H9 (cell line): ENCODE results near the gene RAB19. TPM values are rescaled to one million over a fixed set of nuclear protein-coding genes. Genes with fewer than 3 reads are reported as not detected.

Experiments used
- DNase-seq: peaks from one replicate; pipeline ENCODE4 v3.0.0-alpha.2; 2017
- H2AFZ ChIP-seq: one replicate; pipeline ENCODE4 v1.6.1; 2013; ENCODE audit warnings: mild to moderate bottlenecking, low read length, control low read depth, moderate library complexity
- H2AK5ac ChIP-seq: 2 replicates; pipeline ENCODE4 v1.6.1; 2013; ENCODE audit warnings: low read length, control low read depth, mixed read lengths; ENCODE audit not compliant: insufficient read length
- H2BK120ac ChIP-seq: one replicate; pipeline ENCODE4 v1.6.1; 2013; ENCODE audit warnings: low read depth, mild to moderate bottlenecking, low read length, control low read depth, inconsistent platforms; ENCODE audit not compliant: poor library complexity, severe bottlenecking
- H2BK12ac ChIP-seq: 2 replicates; pipeline ENCODE4 v1.6.1; 2013; ENCODE audit warnings: low read length, control low read depth, mixed read lengths, low read depth; ENCODE audit not compliant: insufficient read length
- H2BK15ac ChIP-seq: 2 replicates; pipeline ENCODE4 v1.6.1; 2013; ENCODE audit warnings: low read depth, low read length, control low read depth
- H2BK20ac ChIP-seq: one replicate; pipeline ENCODE4 v1.6.1; 2013; ENCODE audit warnings: low read depth, mild to moderate bottlenecking, low read length, control low read depth, inconsistent platforms; ENCODE audit not compliant: poor library complexity, severe bottlenecking
- H2BK5ac ChIP-seq: 2 replicates; pipeline ENCODE4 v1.6.1; 2013; ENCODE audit warnings: low read length, control low read depth, mixed read lengths; ENCODE audit not compliant: insufficient read length
- H3K14ac ChIP-seq: 2 replicates; pipeline ENCODE4 v1.6.1; 2013; ENCODE audit warnings: low read length, control low read depth; ENCODE audit not compliant: insufficient read depth
- H3K18ac ChIP-seq: 2 replicates; pipeline ENCODE4 v1.6.1; 2013; ENCODE audit warnings: low read depth, mild to moderate bottlenecking, mixed read lengths, low read length, control low read depth; ENCODE audit not compliant: insufficient read length
- H3K23ac ChIP-seq: 2 replicates; pipeline ENCODE4 v1.6.1; 2013; ENCODE audit warnings: low read length, control low read depth, mixed read lengths, low read depth; ENCODE audit not compliant: insufficient read length
- H3K23me2 ChIP-seq: 2 replicates; pipeline ENCODE4 v1.6.1; 2013; ENCODE audit warnings: low read depth, mild to moderate bottlenecking, mixed read lengths, low read length, control low read depth; ENCODE audit not compliant: insufficient read length, poor library complexity, severe bottlenecking
- H3K27ac ChIP-seq: 2 replicates; pipeline ENCODE4 v1.5.1; 2013; ENCODE audit warnings: low read length, control low read depth, mixed read lengths, low read depth; ENCODE audit not compliant: insufficient read length
- H3K27me3 ChIP-seq: 2 replicates; pipeline ENCODE4 v1.6.1; 2013; ENCODE audit warnings: low read length, control low read depth, inconsistent platforms; ENCODE audit not compliant: insufficient read depth
- H3K4ac ChIP-seq: 2 replicates; pipeline ENCODE4 v1.6.1; 2013; ENCODE audit warnings: low read depth, mild to moderate bottlenecking, control low read depth, inconsistent platforms, low read length, moderate library complexity
- H3K4me1 ChIP-seq: 2 replicates; pipeline ENCODE4 v1.6.1; 2013; ENCODE audit warnings: low read length, control low read depth, inconsistent platforms; ENCODE audit not compliant: insufficient read depth
- H3K4me2 ChIP-seq: 2 replicates; pipeline ENCODE4 v1.6.1; 2013; ENCODE audit warnings: low read length, control low read depth, mixed read lengths; ENCODE audit not compliant: insufficient read length, insufficient read depth
- H3K56ac ChIP-seq: 2 replicates; pipeline ENCODE4 v1.6.1; 2013; ENCODE audit warnings: low read depth, mild to moderate bottlenecking, mixed read lengths, low read length, control low read depth; ENCODE audit not compliant: insufficient read length
- H3K79me1 ChIP-seq: 2 replicates; pipeline ENCODE4 v1.6.1; 2013; ENCODE audit warnings: low read depth, mild to moderate bottlenecking, moderate library complexity, low read length, control low read depth, inconsistent platforms; ENCODE audit not compliant: insufficient read depth, poor library complexity, severe bottlenecking
- H3K79me2 ChIP-seq: 2 replicates; pipeline ENCODE4 v1.6.1; 2013; ENCODE audit warnings: low read length, control low read depth, inconsistent platforms; ENCODE audit not compliant: insufficient read depth
- H3K9ac ChIP-seq: 2 replicates; pipeline ENCODE4 v1.6.1; 2013; ENCODE audit warnings: low read length, control low read depth, mixed read lengths; ENCODE audit not compliant: insufficient read length; ENCODE audit errors: extremely low read depth
- H3K9me3 ChIP-seq: one replicate; pipeline ENCODE4 v1.6.1; 2013; ENCODE audit warnings: low read depth, low read length, inconsistent platforms; ENCODE audit not compliant: control insufficient read depth
- H3T11ph ChIP-seq: one replicate; pipeline ENCODE4 v1.6.1; 2013; ENCODE audit warnings: mild to moderate bottlenecking, low read length, control low read depth, inconsistent platforms
- H4K20me1 ChIP-seq: one replicate; pipeline ENCODE4 v1.6.1; 2013; ENCODE audit not compliant: control insufficient read depth, insufficient read length, insufficient read depth
- H4K5ac ChIP-seq: 2 replicates; pipeline ENCODE4 v1.6.1; 2013; ENCODE audit warnings: low read depth, mild to moderate bottlenecking, mixed read lengths, low read length, control low read depth; ENCODE audit not compliant: insufficient read length
- H4K8ac ChIP-seq: replicated peaks from 2 replicates; pipeline ENCODE4 v1.6.1; 2013; ENCODE audit warnings: low read length, control low read depth, mixed read lengths, low read depth; ENCODE audit not compliant: insufficient read length
- H4K91ac ChIP-seq: 2 replicates; pipeline ENCODE4 v1.6.1; 2013; ENCODE audit warnings: low read depth, mild to moderate bottlenecking, moderate library complexity, mixed read lengths, low read length, control low read depth; ENCODE audit not compliant: insufficient read length
- H3K27ac Mint-ChIP-seq, 3 experiments: 2 replicates in 2 of 3; 3 replicates in 1 of 3; pipeline ENCODE4 v1.8.0; 2020 to 2021; ENCODE audit warnings: mixed read lengths in 3 of 3, mild to moderate bottlenecking in 1 of 3, moderate library complexity in 1 of 3
- H3K27me3 Mint-ChIP-seq: 2 replicates; pipeline ENCODE4 v1.8.0; 2021; ENCODE audit warnings: low read depth, mild to moderate bottlenecking, moderate library complexity, mixed read lengths
- H3K36me3 Mint-ChIP-seq, 3 experiments: 2 replicates in 2 of 3; 3 replicates in 1 of 3; pipeline ENCODE4 v1.8.0; 2020 to 2021; ENCODE audit warnings: low read depth in 3 of 3, mixed read lengths in 3 of 3; ENCODE audit not compliant: insufficient read depth in 1 of 3
- H3K4me1 Mint-ChIP-seq, 2 experiments: 2 replicates each; pipeline ENCODE4 v1.8.0; 2020; ENCODE audit warnings: mixed read lengths in 2 of 2
- H3K4me3 Mint-ChIP-seq, 2 experiments: 2 replicates in 1 of 2; 3 replicates in 1 of 2; pipeline ENCODE4 v1.8.0; 2020 to 2021; ENCODE audit warnings: mild to moderate bottlenecking in 2 of 2, mixed read lengths in 2 of 2, moderate library complexity in 1 of 2
- H3K9me3 Mint-ChIP-seq, 2 experiments: 2 replicates in 1 of 2; 3 replicates in 1 of 2; pipeline ENCODE4 v1.8.0; 2020; ENCODE audit warnings: mild to moderate bottlenecking in 2 of 2, mixed read lengths in 2 of 2, moderate library complexity in 1 of 2
- WGBS: extraction: QIAGEN DNeasy Blood & Tissue Kit; methylation state at CpG from one replicate; pipeline ENCODE4 v1.1.7; 2013; ENCODE audit warnings: missing lambda C conversion rate, low lambda C conversion rate, mixed read lengths; ENCODE audit not compliant: insufficient read length; ENCODE audit errors: extremely low coverage; 5-methylcytosine and 5-hydroxymethylcytosine counted together
- total RNA-seq: library from RNA; stranded (reverse); gene quantifications from 2 replicates; pipeline ENCODE4 v1.2.1, GENCODE V29; 2021
- TF ChIP-seq, protein P1 (sequence below): fragments of 200-600 bp; sonication (generic); conservative IDR thresholded peaks from 3 replicates; pipeline ENCODE4 v1.8.0; 2021; ENCODE audit warnings: antibody characterized with exemption, mild to moderate bottlenecking

RAB19 gene
- total RNA-seq, 1 experiment from 2014 or later: 15.1 TPM

DNA sequence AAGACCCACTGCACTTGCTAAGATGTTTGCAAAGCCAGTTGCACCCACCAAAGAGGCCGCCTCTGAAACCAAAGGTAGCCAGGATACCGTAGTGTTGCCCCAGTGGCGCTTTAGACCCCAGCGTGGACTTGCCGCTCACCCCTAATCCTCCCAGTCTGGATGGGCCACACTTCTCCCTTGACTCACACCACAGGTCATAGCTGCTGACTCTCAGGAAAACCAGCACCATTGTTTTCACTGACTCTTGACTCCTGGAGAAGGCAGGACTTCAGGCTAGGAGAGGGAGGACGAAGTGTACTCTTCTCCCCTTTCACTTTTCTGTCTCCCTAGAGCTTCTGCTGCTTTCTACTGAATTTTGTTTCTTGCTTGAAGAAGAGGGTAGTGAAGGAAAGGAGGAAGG lies 22.3 kb downstream of the RAB19 start:
- Histone ChIP-seq H3K79me1 (no peaks in the 10 kb centered on the region), H4K91ac (no peak overlapping the region), H2AFZ (no peak overlapping the region), H2BK12ac (no peak overlapping the region), H4K20me1 (peaks cover 3% of the 10 kb centered on the region), H3K23ac (no peak overlapping the region), H3K4me1 (no peaks in the 10 kb centered on the region), H3K23me2 (no peaks in the 10 kb centered on the region), H3K27me3 (no peaks in the 10 kb centered on the region), H3K9ac (no peak overlapping the region), H3K18ac (no peak overlapping the region), H3K4ac (no peak overlapping the region), H3K79me2 (no peaks in the 10 kb centered on the region), H2AK5ac (no peak overlapping the region), H2BK15ac (no peak overlapping the region; the same call in 1 of the 2 replicates), H3K9me3 (no peaks in the 10 kb centered on the region), H3K4me2 (no peak overlapping the region), H4K5ac (no peak overlapping the region), H4K8ac (no peak overlapping the region), H3K14ac (no peak overlapping the region), H2BK120ac (no peak overlapping the region), H3K27ac (no peak overlapping the region), H3K56ac (no peak overlapping the region), H3T11ph (no peak overlapping the region), H2BK5ac (no peak overlapping the region), H2BK20ac (no peak overlapping the region)
- H3K27ac Mint-ChIP-seq: peak overlapping the region; percentile 1 to 73 (median 22); a peak in 3 of 7 replicates
- H3K36me3 Mint-ChIP-seq: peaks cover 3 to 29% (median 9%) of the 10 kb centered on the region in 3 experiments; a peak in 6 of 7 replicates
- no CpG with 5 or more reads among the region's 6 CpGs for WGBS
- TF ChIP-seq, protein P1, sequence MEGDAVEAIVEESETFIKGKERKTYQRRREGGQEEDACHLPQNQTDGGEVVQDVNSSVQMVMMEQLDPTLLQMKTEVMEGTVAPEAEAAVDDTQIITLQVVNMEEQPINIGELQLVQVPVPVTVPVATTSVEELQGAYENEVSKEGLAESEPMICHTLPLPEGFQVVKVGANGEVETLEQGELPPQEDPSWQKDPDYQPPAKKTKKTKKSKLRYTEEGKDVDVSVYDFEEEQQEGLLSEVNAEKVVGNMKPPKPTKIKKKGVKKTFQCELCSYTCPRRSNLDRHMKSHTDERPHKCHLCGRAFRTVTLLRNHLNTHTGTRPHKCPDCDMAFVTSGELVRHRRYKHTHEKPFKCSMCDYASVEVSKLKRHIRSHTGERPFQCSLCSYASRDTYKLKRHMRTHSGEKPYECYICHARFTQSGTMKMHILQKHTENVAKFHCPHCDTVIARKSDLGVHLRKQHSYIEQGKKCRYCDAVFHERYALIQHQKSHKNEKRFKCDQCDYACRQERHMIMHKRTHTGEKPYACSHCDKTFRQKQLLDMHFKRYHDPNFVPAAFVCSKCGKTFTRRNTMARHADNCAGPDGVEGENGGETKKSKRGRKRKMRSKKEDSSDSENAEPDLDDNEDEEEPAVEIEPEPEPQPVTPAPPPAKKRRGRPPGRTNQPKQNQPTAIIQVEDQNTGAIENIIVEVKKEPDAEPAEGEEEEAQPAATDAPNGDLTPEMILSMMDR: no peak
- no peak for DNase-seq
- no peaks in the 10 kb centered on the region for H3K4me1 Mint-ChIP-seq
- H3K4me3 Mint-ChIP-seq: no peak overlapping the region
- H3K27me3 Mint-ChIP-seq: no peaks in the 10 kb centered on the region
- peaks cover 3% of the 10 kb centered on the region in 2 experiments; a peak in 4 of 5 replicates for H3K9me3 Mint-ChIP-seq
